ENCODE results near the gene LKAAEAR1.

The LKAAEAR1 gene

DNA sequence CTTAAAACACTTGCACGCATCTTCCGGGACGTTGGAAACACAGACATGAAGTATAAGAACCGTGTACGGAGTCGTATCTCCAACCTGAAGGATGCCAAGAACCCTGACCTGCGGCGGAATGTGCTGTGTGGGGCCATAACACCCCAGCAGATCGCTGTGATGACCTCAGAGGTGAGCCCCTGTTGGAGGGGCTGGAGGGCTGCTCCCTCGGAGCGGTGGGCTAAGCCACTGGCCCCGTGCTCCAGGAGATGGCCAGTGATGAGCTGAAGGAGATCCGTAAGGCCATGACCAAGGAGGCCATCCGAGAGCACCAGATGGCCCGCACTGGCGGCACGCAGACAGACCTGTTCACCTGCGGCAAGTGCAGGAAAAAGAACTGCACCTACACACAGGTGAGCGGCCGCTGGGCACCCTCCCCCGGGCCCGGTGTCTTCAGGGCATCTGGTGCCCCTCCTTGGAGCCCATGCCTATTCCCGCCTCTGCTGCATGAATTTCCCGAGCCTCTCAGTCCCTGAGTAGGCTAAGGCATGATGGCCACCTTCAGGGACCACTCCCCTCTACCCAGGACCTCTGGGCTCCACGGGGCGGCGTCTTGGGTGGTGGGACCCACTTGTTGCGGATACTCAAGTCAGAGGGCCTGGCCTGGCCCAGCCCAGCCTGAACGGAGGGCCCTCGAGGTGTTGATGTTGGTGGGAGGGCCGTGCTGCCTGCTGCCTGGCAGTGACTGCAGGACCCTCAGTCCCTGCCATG is 13.8 kb downstream of the LKAAEAR1 start:
- TF ChIP-seq GATA2 (IDR thresholded peaks at IDR 0.05; ENCODE audit: low read depth, low read length) = no peak
- TF ChIP-seq GATA3 (IDR thresholded peaks at IDR 0.05; ENCODE audit: low read depth, low read length) = no peak

DNA sequence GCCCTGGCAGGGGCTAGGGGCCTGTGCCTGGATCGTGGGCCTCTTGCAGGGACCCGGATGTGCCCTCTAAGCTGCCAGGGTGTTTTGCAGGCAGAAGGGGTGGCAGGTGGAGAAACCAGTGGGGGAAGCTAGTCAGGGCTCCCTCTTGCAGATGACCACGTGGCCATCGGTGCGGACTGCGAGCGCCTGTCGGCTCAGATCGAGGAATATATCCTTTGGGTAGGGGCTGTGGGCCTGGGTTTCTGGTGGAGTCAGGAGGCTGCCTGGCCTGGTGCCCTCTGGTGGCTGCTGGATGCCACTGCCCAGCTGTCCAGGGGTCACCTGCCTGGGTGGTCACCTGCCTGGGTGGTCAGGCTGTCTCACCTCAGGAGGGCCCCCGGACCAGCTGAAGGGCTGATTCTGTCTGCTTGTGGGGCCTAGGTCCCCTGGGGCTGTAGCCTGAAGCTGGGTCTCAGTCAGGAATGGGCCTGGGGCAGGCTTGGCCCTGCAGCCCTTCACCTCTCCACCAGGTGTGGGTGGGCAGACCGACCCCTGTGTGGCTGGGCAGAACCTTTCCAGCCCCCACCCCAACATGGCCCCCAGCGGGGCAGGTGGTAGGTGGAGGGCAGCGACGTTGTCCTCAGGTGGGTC is 14.5 kb downstream of the LKAAEAR1 start:
- TF ChIP-seq GATA2 (IDR thresholded peaks at IDR 0.05; ENCODE audit: low read depth, low read length) (no peak), GATA3 (IDR thresholded peaks at IDR 0.05; ENCODE audit: low read depth, low read length) (no peak)

DNA sequence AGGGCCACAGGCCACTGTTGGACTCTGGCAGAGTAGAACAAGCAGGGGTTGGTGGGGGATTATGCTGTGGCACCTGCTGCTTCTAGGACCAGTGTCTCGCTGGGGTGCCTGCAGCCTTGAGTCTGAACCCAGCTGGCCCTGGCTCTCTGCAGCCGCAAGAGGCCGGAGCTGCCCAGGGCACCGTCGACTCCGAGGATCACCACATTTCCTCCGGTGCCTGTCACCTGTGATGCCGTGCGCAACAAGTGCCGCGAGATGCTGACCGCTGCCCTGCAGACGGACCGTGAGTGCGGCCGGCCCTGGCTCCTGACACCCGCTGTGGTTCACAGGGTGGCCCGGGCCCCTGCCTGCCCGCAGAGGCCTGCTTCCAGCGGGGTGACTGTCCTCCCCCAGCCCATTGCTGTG is 15.0 kb downstream of the LKAAEAR1 start:
- TF ChIP-seq GATA3 (IDR thresholded peaks at IDR 0.05; ENCODE audit: low read depth, low read length) (no peak), GATA2 (IDR thresholded peaks at IDR 0.05; ENCODE audit: low read depth, low read length) (no peak)

DNA sequence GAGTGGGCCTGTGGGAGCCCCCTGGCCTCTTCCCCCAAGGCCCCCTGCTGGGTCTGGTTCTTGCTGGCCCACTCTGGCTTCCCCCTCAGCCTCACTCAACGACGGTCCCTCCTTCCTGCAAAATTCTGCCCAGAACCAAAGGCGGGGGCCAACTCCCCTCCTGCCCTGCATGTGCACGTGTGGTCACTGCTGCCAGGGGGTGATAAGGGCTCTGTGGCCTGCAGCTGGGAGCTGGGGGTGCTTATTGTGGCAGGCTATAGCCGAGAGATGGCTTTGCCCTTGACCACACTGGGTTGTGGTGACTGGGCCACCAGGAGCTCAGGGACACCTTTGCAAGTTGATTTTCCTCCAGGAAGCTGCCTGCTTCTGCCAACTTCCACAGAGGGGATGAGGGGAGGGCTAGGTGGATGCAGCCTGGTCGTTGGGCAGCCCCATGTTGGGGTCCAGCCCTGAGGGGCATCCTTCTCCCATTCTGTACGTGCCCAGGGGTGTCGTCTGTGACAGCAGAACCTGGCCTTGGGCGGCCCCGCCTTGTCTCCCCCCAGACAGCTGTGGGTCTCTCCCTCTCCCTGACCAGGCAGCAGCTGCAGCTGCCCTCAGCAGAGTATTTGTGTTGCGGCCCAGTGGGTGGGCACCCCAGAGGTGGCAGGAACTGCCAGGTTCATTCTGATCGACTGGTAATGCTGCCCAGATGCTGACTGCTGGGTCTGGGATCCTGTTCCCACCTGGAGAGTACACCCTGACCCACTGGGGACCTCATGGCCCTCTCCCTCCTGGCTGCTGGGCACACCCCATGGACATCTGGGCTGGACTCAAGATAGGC is 15.6 kb downstream of the LKAAEAR1 start:
- no peak for TF ChIP-seq GATA2 (IDR thresholded peaks at IDR 0.05; ENCODE audit: low read depth, low read length)
- TF ChIP-seq GATA3 (IDR thresholded peaks at IDR 0.05; ENCODE audit: low read depth, low read length) = no peak

DNA sequence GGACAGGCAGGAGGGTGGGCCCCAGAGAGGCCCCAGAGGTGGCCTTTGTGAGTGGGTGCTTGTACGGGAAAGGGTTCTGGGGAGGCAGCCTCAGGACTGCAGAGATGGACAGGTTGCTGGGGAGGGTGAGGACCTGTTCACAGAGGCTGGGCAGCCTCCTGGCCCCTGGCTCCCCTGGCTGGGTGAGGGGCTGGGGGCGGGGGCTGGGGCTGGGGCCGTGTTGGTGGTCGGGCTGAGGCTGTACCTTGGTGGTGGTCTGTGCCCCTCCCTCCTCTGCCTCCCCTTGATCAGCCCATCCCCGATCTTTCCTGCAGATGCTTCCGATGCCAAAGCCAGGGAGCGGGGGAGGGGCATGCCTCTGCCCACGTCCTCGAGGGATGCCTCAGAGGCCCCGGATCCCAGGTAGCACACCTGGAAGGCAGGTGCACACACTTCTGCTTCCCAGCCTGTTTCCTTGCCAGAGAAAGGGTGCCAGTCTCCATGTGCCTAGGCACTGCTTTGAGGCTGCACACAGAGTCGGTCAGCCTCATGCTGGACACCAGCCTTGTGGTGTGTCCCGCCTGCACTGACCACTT is 16.4 kb downstream of the LKAAEAR1 start:
- no peak for TF ChIP-seq GATA3 (IDR thresholded peaks at IDR 0.05; ENCODE audit: low read depth, low read length)
- TF ChIP-seq GATA2 (IDR thresholded peaks at IDR 0.05; ENCODE audit: low read depth, low read length) = no peak

DNA sequence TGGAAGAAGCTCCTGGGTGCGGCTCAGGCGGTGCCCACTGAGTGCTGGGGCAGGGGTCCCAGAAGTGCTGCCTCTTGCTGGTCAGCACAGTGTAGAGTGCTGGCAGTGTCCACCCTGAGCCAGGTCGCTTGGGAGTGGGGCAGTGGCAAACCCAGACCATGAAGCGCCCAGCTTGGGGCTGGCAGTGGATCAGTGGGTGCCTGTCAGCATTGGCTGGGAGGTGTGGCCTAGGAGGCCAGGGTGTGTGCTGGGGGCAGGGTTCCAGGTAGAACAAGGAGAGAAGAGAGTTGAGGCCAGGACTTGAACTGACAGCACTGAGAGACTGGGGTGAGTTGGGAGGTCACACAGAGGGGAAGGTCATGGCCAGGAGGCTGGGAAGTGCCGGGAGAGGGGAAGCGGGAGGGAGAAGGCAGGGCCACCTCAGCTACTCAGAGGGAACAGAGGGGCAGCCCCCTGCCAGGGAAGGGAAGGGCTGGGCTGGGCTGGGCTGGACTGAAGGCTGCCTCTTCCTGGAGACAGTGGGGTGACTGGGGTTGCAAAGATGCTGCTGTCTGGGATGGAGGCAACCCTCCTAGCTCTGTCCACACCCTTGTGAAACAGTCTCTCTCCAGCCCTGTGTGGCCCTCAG is 17.1 kb downstream of the LKAAEAR1 start:
- TF ChIP-seq GATA3 (IDR thresholded peaks at IDR 0.05; ENCODE audit: low read depth, low read length) (no peak), GATA2 (IDR thresholded peaks at IDR 0.05; ENCODE audit: low read depth, low read length) (no peak)

DNA sequence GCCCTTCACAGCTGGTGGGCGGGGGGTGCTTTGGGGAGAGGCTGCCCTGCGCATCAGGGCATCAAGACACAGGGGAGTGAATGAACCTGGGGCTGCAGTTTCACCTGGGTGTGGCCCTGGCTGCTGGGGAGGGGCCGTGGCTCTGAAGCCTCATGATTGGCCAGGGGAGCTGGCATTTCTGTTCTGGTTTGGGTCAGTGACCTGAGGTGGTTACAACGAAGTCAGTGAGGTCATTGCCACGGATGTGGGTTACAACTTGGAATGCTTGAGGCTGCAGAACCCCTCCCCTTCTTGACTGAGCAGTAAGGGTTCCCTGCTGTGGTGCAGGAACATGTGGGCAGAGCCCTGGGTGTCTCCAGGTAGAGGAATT is 18.2 kb downstream of the LKAAEAR1 start:
- TF ChIP-seq GATA3 (IDR thresholded peaks at IDR 0.05; ENCODE audit: low read depth, low read length) (no peak), GATA2 (IDR thresholded peaks at IDR 0.05; ENCODE audit: low read depth, low read length) (no peak)

DNA sequence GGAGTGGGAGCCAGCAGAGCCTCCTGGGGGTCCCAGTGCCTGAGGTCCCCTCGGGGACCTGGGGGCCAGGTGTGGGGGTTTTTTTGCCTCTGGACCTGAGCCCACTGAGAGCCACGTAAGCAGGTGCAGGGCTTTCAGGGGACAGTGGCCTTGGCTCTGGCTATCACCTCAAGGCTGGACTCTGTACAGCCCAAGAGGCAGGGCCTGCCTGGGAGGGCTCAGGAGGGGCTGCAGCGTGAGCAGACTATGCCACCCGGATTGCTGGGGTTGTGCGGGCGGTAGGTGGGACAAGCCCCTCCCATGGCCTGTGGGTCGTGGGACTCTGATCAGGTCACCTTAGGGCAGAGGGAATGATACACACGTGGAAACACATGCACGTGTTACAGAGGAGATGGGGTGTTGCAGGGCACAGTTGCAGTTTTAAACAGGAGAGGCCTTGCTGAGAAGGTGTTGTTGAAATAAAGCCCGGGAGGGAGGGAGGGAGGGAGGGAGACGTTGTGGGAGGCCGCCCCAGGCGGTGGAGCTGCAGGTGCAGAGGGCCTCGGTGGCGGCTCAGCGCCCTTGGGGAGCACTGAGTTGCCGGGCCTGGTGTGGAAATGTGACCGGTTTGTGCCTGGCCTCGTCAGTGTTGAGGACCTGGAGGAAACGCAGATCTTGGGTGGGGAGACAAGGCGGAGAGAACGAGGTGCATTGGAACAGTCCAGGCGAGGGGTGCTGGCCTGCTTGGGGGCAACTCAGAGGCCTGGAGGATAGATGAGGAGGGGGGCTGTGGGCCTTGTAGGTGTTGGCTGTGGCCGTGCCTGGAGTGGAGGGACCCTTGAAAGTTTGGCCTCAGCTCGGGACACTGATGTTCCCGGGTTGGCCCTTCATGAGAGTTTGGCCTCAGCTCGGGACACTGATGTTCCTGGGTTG is 18.9 kb downstream of the LKAAEAR1 start:
- TF ChIP-seq GATA2 (IDR thresholded peaks at IDR 0.05; ENCODE audit: low read depth, low read length) = no peak

DNA sequence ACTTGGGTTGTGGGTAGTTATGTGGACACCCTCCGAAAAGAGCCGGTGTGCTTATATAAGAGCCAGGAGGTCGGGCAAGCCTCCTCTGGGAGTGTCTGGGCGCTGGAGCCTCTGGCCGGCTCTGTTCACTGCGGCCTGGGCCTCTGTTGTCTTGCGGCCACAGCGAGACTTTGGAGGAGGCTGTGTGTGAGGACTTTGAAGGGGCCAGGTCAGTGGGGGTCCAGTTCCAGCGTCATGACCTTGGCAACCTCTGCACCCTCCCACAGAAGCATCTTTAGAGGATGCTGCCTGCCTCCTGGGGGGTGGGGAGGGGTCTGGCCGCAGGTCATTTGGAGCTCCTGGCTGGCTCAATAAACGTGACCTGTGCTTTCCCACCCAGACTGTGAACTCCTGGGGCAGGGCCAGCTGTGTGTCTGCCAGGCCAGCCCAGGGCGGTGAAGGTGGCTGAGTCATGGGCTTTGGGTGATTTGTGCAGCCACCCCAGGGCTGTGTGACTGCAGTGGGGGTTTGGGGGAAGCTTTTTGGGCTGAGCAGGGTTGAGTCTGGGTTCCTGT is 20.0 kb downstream of the LKAAEAR1 start:
- TF ChIP-seq GATA3 (IDR thresholded peaks at IDR 0.05; ENCODE audit: low read depth, low read length) = no peak
- TF ChIP-seq GATA2 (IDR thresholded peaks at IDR 0.05; ENCODE audit: low read depth, low read length) = no peak

DNA sequence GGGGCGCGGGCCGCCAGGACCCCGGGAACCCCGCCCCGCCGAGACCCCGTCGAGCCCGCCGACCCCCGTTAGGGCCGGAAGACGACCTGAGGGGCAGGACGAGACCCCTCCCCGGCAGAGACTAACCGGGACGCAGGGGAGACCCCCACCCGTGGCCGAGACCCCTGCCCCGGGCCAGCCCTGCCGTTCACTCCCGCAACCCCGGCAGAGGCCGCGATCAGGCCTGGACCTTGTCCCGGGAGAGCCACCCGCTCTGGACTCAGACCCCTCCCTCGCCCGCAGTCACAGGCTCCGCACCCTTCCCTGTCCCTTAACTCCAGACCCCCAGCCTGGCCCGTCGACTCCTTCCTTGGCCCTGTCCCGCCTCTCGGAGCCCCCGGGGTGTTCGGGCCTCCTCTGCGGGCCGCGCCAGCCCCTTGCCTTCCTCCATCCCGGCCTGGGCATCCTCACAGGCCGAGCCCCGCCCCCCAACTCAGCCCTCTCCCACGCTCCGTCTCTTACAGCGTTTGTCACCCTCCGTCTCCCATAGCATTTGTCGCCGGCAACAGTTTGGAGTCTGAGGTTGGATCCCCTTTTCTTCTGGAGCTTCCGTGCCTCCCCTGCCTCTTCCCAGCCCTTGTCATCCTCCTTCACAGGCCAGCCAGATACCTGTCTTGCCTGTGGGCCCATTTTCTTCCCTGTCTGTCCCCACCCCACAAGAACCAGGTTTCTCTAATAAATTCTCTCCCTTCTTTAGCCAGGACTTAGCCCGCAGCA is 20.6 kb downstream of the LKAAEAR1 start:
- TF ChIP-seq GATA3 (IDR thresholded peaks at IDR 0.05; ENCODE audit: low read depth, low read length) (no peak), GATA2 (IDR thresholded peaks at IDR 0.05; ENCODE audit: low read depth, low read length) (no peak)

DNA sequence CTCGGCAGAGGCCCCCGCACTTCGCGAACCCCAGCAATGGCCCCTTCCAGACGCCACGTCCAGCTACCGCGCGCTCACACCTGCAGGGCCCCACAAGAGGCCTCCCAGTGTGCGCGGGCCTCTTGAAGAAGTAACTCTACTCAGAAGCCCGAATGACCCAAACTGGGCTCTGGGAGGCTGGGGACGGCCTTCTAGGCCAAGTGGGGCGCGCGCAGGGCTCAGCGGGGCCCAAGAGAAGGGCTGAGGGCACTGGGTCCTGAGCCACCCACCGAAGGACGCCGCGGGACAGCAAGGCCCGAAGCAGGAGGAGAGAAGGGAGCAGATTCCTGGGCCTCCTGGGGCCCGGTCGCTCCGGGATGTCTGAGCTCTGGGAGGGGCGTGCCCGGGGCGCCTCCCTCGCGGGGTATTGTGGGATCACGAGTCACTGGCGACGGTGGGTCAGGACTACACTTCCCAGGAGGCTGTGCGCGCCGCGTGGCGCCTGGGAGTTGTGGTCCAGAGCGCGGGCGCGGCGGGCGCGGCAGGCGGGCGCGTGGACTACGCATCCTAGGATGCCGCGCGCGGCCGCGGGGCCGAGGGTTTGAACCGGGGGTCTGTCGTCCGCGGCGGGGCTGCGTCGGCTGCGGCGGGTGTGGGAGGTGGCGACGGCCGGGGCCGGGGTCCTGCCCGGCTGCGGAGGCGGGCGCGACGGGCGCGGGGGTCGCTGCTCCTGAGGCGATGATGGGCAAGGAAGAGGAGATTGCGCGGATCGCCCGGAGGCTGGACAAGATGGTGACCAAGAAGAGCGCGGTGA is 21.4 kb downstream of the LKAAEAR1 start, which contains the start of gene TCEA2:
Gene TCEA2 (plus strand): TSS at position 603 of the 793 bp plus-strand sequence. CDS start 115 bp downstream, at position 718.
- no peak for TF ChIP-seq GATA2 (IDR thresholded peaks at IDR 0.05; ENCODE audit: low read depth, low read length)
- TF ChIP-seq GATA3 (IDR thresholded peaks at IDR 0.05; ENCODE audit: low read depth, low read length) = no peak
